K562 (cell line): Measurements from ENCODE around the gene EXOC4. TPM values are rescaled to one million over a fixed set of nuclear protein-coding genes. Genes with fewer than 3 reads are reported as not detected.

Experiments used
- ATAC-seq: fragments of 200-7000 bp; cut with Tn5 transposase; 3 replicates; pipeline ENCODE4 v1.9.1; 2020; ENCODE audit warnings: moderate library complexity
- BruUV-seq: library from RNA; stranded (reverse); fragments of 400-500 nt; replicated peaks from 2 replicates; lab custom pipeline; 2021; lab: Mats Ljungman, UMichigan
- CTCF ChIA-PET: fragments of 300-600 bp; formaldehyde crosslinking; extraction: SDS; loops from one replicate; lab custom pipeline; 2021; ENCODE audit warnings: low intra/inter-chr PET ratio; lab: Yijun Ruan, JAX
- POLR2A ChIA-PET: fragments of 300-600, 350-650 bp; sonication (Branson Sonifier 250); formaldehyde crosslinking; extraction: SDS; loops from one replicate; lab custom pipeline; 2021; ENCODE audit warnings: antibody characterized with exemption, inconsistent platforms; lab: Yijun Ruan, JAX
- DNase-seq, 4 experiments: peaks; one replicate each; pipeline versions ENCODE4 v3.0.0 to v3.0.0-alpha.2; 2011 to 2018; ENCODE audit warnings: low spot score in 3 of 4, mixed read lengths in 3 of 4; ENCODE audit errors: extremely low read depth in 1 of 4
- FAIRE-seq: peaks from 2 replicates; lab custom pipeline; 2011; peaks lifted over from hg19 to GRCh38; lab: Jason Lieb, UNC
- H2AFZ ChIP-seq: 2 replicates; pipeline ENCODE4 v1.6.0; 2011; ENCODE audit warnings: low read depth, low read length, control low read depth, inconsistent platforms
- H3K27ac ChIP-seq: fragments of 200-600 bp; 3 replicates; pipeline ENCODE4 v1.8.0; 2011; ENCODE audit warnings: low read depth, mild to moderate bottlenecking, control low read depth, inconsistent platforms, low read length, moderate library complexity, mixed read lengths; ENCODE audit errors: extremely low read depth
- H3K27me3 ChIP-seq, 2 experiments: fragments of 300-600 bp in 1 of 2; 2 replicates in 1 of 2; 3 replicates in 1 of 2; pipeline versions ENCODE4 v1.6.0 to v1.8.0; 2011; ENCODE audit warnings: inconsistent platforms in 2 of 2, low read length in 2 of 2, mild to moderate bottlenecking in 1 of 2, mixed read lengths in 1 of 2, moderate library complexity in 1 of 2; ENCODE audit not compliant: control insufficient read depth in 2 of 2, insufficient read depth in 2 of 2
- H3K36me3 ChIP-seq: fragments of 300-600 bp; 3 replicates; pipeline ENCODE4 v1.8.0; 2011; ENCODE audit warnings: mild to moderate bottlenecking, low read length, inconsistent platforms; ENCODE audit not compliant: control insufficient read depth, insufficient read depth
- H3K4me1 ChIP-seq, 2 experiments: fragments of 200-600 bp in 1 of 2; replicated peaks in 1 of 2; 2 replicates in 1 of 2; 3 replicates in 1 of 2; pipeline versions ENCODE4 v1.5.1 to v1.8.0; 2011; ENCODE audit warnings: inconsistent platforms in 2 of 2, low read length in 2 of 2, mild to moderate bottlenecking in 1 of 2, mixed read lengths in 1 of 2, moderate library complexity in 1 of 2; ENCODE audit not compliant: control insufficient read depth in 2 of 2, insufficient read depth in 2 of 2
- H3K4me2 ChIP-seq: 2 replicates; pipeline ENCODE4 v1.6.1; 2011; ENCODE audit warnings: low read length, control low read depth, inconsistent platforms, mixed read lengths; ENCODE audit not compliant: insufficient read depth
- H3K4me3 ChIP-seq: fragments of 200-600 bp; sonication (generic), shearing (Covaris generic); 2 replicates; pipeline ENCODE4 v1.5.1; 2016; ENCODE audit warnings: control low read depth, inconsistent platforms
- H3K79me2 ChIP-seq: fragments of 200-600 bp; 3 replicates; pipeline ENCODE4 v1.8.0; 2011; ENCODE audit warnings: low read length, inconsistent platforms; ENCODE audit not compliant: control insufficient read depth, insufficient read depth
- H3K9ac ChIP-seq, 2 experiments: 2 replicates each; pipeline versions ENCODE4 v1.6.0 to v1.6.1; 2011; ENCODE audit warnings: low read depth in 2 of 2, low read length in 2 of 2, control low read depth in 1 of 2, inconsistent platforms in 1 of 2, mild to moderate bottlenecking in 1 of 2, mixed read lengths in 1 of 2; ENCODE audit not compliant: insufficient read depth in 1 of 2
- H3K9me1 ChIP-seq: one replicate; pipeline ENCODE4 v1.6.0; 2011; ENCODE audit warnings: inconsistent platforms, mild to moderate bottlenecking, low read length, moderate library complexity; ENCODE audit not compliant: control insufficient read depth, insufficient read depth
- H3K9me3 ChIP-seq: replicated peaks from 2 replicates; pipeline ENCODE4 v1.5.1; 2011; ENCODE audit warnings: low read depth, low read length, inconsistent platforms; ENCODE audit not compliant: control insufficient read depth, insufficient read depth
- H4K20me1 ChIP-seq: replicated peaks from 2 replicates; pipeline ENCODE4 v1.6.1; 2011; ENCODE audit warnings: low read length, inconsistent platforms, mixed read lengths; ENCODE audit not compliant: control insufficient read depth, insufficient read depth
- KAT7 ChIP-seq: sonication (generic); formaldehyde crosslinking; IDR thresholded peaks from 2 replicates; pipeline ENCODE4 v1.8.0; 2022; ENCODE audit warnings: missing genetic modification reagents, mild to moderate bottlenecking, borderline replicate concordance
- NR1H2 ChIP-seq: sonication (generic); formaldehyde crosslinking; IDR thresholded peaks from 2 replicates; pipeline ENCODE4 v1.4.0; 2020; ENCODE audit warnings: mild to moderate bottlenecking, missing genetic modification reagents
- TCFL5 ChIP-seq: fragments of 250-450 bp; sonication (Bioruptor Pico); conservative IDR thresholded peaks from 2 replicates; pipeline ENCODE4 v1.6.1; 2021; ENCODE audit warnings: mild to moderate bottlenecking, moderate library complexity, matching md5 sums
- UBTF ChIP-seq, 2 experiments: IDR thresholded peaks; 2 replicates each; pipeline ENCODE4 v1.6.1; 2012; ENCODE audit warnings: improper control_type of control experiment in 2 of 2, low read depth in 2 of 2, low read length in 2 of 2, borderline replicate concordance in 1 of 2
- ZKSCAN1 ChIP-seq: fragments of 150-350 bp; IDR thresholded peaks from 2 replicates; pipeline ENCODE4 v1.6.1; 2016; ENCODE audit warnings: low read depth, low read length
- ZNF347 ChIP-seq: fragments of 450-650 bp; formaldehyde crosslinking; IDR thresholded peaks from 2 replicates; pipeline ENCODE4 v1.4.0; 2020; ENCODE audit warnings: low read depth, mild to moderate bottlenecking, moderate library complexity
- WGBS: fragments of 100-300 bp; shearing (Covaris generic); methylation state at CpG from one replicate; pipeline ENCODE4 v1.1.6; 2016; ENCODE audit warnings: low coverage, mixed read lengths; ENCODE audit not compliant: insufficient coverage; ENCODE audit errors: missing lambda C conversion rate; 5-methylcytosine and 5-hydroxymethylcytosine counted together
- in situ Hi-C: fragments of 300-500 bp; cut with MboI; formaldehyde crosslinking; loops from 4 replicates; pipeline ENCODE4 v1.15.0; 2018; ENCODE audit warnings: inconsistent platforms, mixed read lengths
- intact Hi-C: fragments of 100-400 bp; cut with micrococcal nuclease; formaldehyde crosslinking; loops from 2 replicates; pipeline ENCODE4 v1.14.2; 2022
- polyA plus RNA-seq, 8 experiments: library from polyadenylated mRNA; depleted of rRNA in 4 of 8; stranded (reverse) in 5 of 8; unstranded in 3 of 8; fragments of >200 nt; fragmentation: Nextera tagmentation in 2 of 8; fragmentation: Illumina TruSeq in 1 of 8; extraction: Ambion mirVana in 2 of 8; extraction: Trizol in 1 of 8; gene quantifications; 2 replicates each; pipeline versions ENCODE4 v1.2.1 to v1.2.3, GENCODE V29; 2011 to 2014; ENCODE audit warnings: inconsistent platforms in 1 of 8, missing spikeins in 1 of 8
- total RNA-seq, 7 experiments: library from RNA; depleted of rRNA in 6 of 7; stranded (reverse); fragments of >200 nt in 6 of 7; fragmentation: Illumina TruSeq in 2 of 7; extraction: Trizol in 2 of 7; gene quantifications; 2 replicates each; pipeline versions ENCODE4 v1.2.1 to v1.2.3, GENCODE V29; 2011 to 2021; ENCODE audit warnings: low replicate concordance in 1 of 7
- TF ChIP-seq, protein P1 (sequence below): fragments of 250-450 bp; sonication (Bioruptor Pico); IDR thresholded peaks from 2 replicates; pipeline ENCODE4 v1.4.0; 2020; ENCODE audit warnings: mild to moderate bottlenecking, moderate library complexity
- TF ChIP-seq, protein P2 (sequence below): sonication (generic); formaldehyde crosslinking; IDR thresholded peaks from 2 replicates; pipeline ENCODE4 v1.8.1; 2023; ENCODE audit warnings: mild to moderate bottlenecking, missing genetic modification reagents, moderate library complexity

The EXOC4 gene
- total and polyA plus RNA-seq, 9 of the 15 experiments (the other 6 are each of a cell fraction or from before 2014, with no cell fraction given), result 18.5 to 73.1 (median 46.6) TPM

DNA sequence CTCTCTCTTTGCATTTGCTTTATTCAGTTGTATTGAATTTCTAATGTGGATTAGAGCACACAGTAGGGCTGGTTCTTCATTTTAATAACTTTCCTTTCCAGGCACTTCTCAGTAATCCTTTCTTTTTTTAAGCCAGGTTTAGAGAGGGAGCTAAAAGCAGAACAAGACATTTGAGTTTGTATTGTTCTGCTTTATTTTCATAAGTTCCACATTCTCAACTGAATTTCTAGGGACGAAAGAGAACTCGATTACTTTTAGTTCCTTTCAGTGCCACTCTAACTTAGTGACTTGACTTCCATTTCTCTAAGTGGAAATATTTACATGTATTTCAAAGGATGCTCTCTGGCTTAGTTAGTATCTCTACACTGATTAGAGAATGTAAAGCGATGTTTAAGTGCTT is 145.6 kb downstream of the EXOC4 start:
- H4K20me1 ChIP-seq, result no peaks in the 10 kb centered on the region
- no TSS peak for BruUV-seq
- H3K4me2 ChIP-seq, result no peak overlapping the region
- H3K9ac ChIP-seq, result no peak overlapping the region
- ATAC-seq, result no peak
- no peak overlapping the region for H3K27ac ChIP-seq
- H3K4me3 ChIP-seq, result no peak overlapping the region
- no peak overlapping the region for H2AFZ ChIP-seq
- CTCF ChIA-PET, result no interaction called here
- no peak for FAIRE-seq
- no peaks in the 10 kb centered on the region for H3K9me1 ChIP-seq
- no peaks in the 10 kb centered on the region for H3K36me3 ChIP-seq
- TF ChIP-seq ZKSCAN1 (peak; percentile 81; the same call in 1 of the 2 replicates), ZNF347 (CRISPR knock-in tag) (no peak)
- TF ChIP-seq, protein P1, sequence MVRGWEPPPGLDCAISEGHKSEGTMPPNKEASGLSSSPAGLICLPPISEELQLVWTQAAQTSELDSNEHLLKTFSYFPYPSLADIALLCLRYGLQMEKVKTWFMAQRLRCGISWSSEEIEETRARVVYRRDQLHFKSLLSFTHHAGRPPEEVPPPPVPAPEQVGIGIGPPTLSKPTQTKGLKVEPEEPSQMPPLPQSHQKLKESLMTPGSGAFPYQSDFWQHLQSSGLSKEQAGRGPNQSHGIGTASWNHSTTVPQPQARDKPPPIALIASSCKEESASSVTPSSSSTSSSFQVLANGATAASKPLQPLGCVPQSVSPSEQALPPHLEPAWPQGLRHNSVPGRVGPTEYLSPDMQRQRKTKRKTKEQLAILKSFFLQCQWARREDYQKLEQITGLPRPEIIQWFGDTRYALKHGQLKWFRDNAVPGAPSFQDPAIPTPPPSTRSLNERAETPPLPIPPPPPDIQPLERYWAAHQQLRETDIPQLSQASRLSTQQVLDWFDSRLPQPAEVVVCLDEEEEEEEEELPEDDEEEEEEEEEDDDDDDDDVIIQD (CRISPR knock-in tag), result no peak
- TF ChIP-seq, all 486 proteins: peak for 1
- no peaks in the 10 kb centered on the region for H3K4me1 ChIP-seq
- no peak for DNase-seq
- 72% methylated on average over 3 of the region's 3 CpGs for WGBS
- H3K27me3 ChIP-seq, result no peaks in the 10 kb centered on the region
- intact Hi-C loops, result no loop called here
- POLR2A ChIA-PET, result no interaction called here
- in situ Hi-C loops, result no loop called here
- H3K9me3 ChIP-seq, result no peaks in the 10 kb centered on the region
- H3K79me2 ChIP-seq, result no peaks in the 10 kb centered on the region

DNA sequence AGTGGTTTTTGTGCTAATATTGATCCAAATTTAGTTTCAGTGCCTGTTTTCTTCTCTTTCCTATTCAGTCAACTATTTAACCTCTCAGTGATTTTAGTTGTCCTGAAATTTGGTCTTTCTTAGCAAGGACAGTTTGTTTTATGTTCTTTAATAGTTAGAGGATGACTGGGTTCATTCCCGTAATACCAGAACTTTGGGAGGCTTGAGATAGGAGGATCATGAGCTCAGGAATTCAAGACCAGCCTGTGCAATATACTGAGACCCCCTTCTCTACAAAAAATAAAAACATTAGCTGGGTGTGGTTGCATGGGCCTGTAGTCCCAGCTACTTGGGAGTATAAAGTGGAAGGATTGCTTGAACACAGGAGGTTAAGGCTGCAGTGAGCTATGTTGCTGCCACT is 148.3 kb downstream of the EXOC4 start:
- intact Hi-C loops (no loop called here), in situ Hi-C loops (no loop called here)
- DNase-seq (no peak), ATAC-seq (no peak), FAIRE-seq (no peak)
- Histone ChIP-seq H3K79me2 (no peaks in the 10 kb centered on the region), H3K27ac (no peak overlapping the region), H3K27me3 (no peaks in the 10 kb centered on the region), H3K36me3 (no peaks in the 10 kb centered on the region), H3K9me1 (no peaks in the 10 kb centered on the region), H3K4me1 (no peaks in the 10 kb centered on the region), H3K4me2 (no peak overlapping the region), H3K9ac (no peak overlapping the region), H3K4me3 (no peak overlapping the region), H3K9me3 (no peaks in the 10 kb centered on the region), H2AFZ (no peak overlapping the region), H4K20me1 (no peaks in the 10 kb centered on the region)
- TF ChIP-seq TCFL5 (CRISPR knock-in tag), result no peak
- TF ChIP-seq, protein P2, sequence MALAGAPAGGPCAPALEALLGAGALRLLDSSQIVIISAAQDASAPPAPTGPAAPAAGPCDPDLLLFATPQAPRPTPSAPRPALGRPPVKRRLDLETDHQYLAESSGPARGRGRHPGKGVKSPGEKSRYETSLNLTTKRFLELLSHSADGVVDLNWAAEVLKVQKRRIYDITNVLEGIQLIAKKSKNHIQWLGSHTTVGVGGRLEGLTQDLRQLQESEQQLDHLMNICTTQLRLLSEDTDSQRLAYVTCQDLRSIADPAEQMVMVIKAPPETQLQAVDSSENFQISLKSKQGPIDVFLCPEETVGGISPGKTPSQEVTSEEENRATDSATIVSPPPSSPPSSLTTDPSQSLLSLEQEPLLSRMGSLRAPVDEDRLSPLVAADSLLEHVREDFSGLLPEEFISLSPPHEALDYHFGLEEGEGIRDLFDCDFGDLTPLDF, result no peak
- no peak for TF ChIP-seq KAT7 (CRISPR knock-in tag)
- TF ChIP-seq NR1H2 (CRISPR knock-in tag), result no peak
- no peak for TF ChIP-seq UBTF (IDR thresholded peaks at IDR 0.05; ENCODE audit: borderline replicate concordance in 1 of 2, low read depth in 2 of 2, low read length in 2 of 2)
- CTCF ChIA-PET, result no interaction called here
- POLR2A ChIA-PET, result no interaction called here
- WGBS, result 60% methylated on average over 1 of the region's 1 CpG
- no TSS peak for BruUV-seq
